GM18951 (cell line): ENCODE measurements around the gene HDAC1.

Experiments used
- POLR2A ChIP-seq: IDR thresholded peaks from 4 replicates; pipeline ENCODE4 v1.6.1; 2011; ENCODE audit warnings: mild to moderate bottlenecking; ENCODE audit not compliant: insufficient read length, insufficient read depth; ENCODE audit errors: extremely low read depth
- in situ Hi-C: fragments of 300-500 bp; cut with MboI; formaldehyde crosslinking; loops from one replicate; pipeline ENCODE4 v1.12.0; 2022; ENCODE audit warnings: low sequenced_read_pairs, mixed read lengths, inconsistent platforms; ENCODE audit not compliant: unreplicated experiment

The HDAC1 gene

GRCh38 chr1:32336963-32337675 lies 45.2 kb downstream of the HDAC1 start:
- TF ChIP-seq POLR2A = peak; percentile 13
- in situ Hi-C loops = no loop called here

- no peak for TF ChIP-seq POLR2A
- in situ Hi-C loops = no loop called here
Measured at GRCh38 chr1:32337855-32338636, 46.2 kb downstream of the HDAC1 start.

DNA sequence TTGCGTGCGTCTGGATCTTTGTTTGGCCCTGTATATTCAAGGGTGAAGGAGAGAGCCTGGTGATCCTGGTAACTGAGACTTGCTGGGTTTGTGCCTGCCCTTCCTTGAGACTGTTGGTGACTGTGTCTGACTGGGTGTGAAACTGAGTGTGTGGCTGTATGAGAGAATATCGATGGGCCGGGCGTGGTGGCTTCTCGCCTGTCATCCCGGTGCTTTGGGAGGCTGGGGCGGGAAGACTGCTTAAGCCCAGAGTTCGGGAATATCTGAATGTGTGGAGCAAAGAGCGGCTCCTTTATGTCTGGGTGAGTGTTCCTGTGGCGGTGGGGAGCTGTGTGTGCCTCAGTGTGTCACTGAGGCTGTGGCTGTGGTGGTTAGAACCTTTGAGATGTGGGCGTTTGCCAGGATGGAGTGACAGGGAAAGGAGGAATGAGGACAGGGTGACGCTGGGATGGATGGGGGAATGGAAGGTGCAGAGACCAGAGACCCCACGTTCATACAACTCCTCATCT lies 46.8 kb downstream of the HDAC1 start:
- in situ Hi-C loops = no loop called here
- TF ChIP-seq POLR2A = no peak

DNA sequence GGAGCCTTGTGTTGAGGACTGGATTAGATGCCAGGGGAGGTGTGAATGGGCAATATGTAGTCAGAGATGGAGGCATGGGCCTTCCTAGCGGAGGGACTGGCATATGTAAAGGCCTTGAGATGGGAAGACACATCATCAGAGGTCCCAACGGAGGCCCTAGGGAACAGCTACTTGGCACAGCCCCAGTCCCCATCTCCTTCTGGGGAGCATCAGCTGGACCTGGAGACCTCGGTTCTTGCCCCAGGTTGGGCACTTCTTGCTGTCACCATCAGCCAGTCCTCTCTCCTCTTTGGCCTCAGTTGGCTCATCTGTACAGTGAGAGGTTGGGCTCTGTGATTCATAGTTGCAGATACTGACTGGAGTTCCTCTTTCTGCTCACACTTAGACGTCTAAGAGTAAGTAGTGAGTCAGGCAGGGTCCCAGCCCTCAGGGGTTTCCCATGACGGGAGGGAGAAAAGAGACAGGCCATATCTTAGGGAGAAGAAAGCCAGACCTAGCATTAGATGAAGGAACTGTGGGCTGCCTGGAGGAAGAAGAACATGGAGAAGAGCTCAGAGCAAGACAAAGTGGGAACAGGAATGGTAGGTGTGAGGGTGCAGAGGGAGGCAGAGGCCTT lies 47.6 kb downstream of the HDAC1 start:
- in situ Hi-C loops = no loop called here
- TF ChIP-seq POLR2A = no peak

DNA sequence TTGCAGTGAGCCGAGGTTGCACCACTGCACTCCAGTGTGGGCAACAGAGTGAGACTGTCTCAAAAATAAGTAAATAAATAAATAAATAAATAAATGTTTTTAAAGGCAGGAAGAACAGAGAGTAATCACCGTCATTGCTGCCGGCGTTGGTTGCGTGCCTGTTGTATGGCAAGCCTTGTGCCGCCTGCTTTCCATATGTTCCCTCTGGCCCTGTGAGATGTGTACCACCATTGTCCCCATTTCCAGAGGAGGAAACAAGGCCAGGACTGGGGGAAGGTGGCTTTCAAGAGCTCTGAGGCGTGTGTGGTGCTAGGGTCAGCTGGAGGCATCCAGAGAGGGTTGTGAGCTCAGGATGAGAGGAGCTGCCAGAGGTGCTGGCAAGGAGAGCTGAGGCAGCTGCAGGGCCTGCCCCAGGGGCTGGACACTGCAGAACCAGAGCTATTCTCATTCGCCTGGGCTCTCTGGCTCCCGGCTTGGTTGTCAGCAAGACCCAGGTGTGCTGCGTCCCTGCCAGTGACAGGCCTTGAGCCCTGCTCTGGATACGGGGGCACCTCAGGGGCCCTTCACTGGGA lies 49.4 kb downstream of the HDAC1 start:
- in situ Hi-C loops = no loop called here
- no peak for TF ChIP-seq POLR2A

GRCh38 chr1:32341971-32342370 lies 50.1 kb downstream of the HDAC1 start:
- in situ Hi-C loops = no loop called here
- TF ChIP-seq POLR2A = no peak

DNA sequence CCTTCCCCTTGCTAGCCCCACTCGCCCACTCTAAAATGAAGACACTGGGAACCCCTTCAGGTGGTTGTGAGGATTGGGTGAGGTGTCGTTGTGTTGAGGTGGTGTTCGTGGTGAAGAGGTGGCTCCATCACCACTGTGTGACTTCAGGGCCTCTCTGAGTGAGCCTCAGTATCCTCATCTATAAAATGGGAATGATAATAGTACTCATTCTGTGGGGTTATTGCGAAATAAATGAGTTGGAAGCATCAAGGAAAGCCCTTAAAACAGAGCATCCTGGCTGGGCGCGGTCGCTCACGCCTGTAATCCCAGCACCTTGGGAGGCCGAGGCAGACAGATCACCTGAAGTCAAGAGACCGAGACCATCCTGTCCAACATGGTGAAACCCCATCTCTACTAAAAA lies 50.8 kb downstream of the HDAC1 start:
- in situ Hi-C loops = no loop called here
- no peak for TF ChIP-seq POLR2A

- in situ Hi-C loops = no loop called here
- TF ChIP-seq POLR2A = no peak
Measured at GRCh38 chr1:32345289-32345827, 53.5 kb downstream of the HDAC1 start.

- TF ChIP-seq POLR2A = no peak
- in situ Hi-C loops = no loop called here
Measured at GRCh38 chr1:32346532-32347157, 54.8 kb downstream of the HDAC1 start.

DNA sequence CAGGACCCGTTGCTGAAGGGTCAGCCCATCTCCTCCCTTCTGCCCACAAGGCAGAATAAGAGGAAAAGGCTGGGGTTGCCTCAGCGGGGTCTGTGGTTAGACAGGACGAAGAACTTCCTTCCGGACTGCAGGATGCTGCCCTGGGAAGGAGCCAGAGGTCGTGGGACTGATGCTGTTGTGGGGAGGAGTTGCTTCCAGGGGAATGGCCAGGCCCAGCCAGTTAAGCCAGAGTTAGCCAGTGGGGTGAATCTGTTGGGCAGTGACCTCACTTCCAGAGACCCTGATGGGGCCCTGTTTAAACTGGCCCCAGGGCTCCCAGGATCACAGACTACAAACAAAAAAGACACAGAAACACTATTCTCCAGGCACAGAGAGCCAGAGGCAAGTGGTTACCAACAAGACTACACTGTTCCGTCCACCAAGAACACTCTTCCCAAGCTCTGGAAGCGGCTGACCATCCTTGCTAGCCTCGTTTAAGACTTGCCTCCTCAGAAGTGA lies 57.4 kb downstream of the HDAC1 start:
- no peak for TF ChIP-seq POLR2A

GRCh38 chr1:32350785-32351398 lies 59.0 kb downstream of the HDAC1 start:
- no peak for TF ChIP-seq POLR2A

More for the DNA sequence above, 57.4 kb downstream of the HDAC1 start:
- in situ Hi-C loops = no loop called here

GRCh38 chr1:32351399-32352238 lies 59.7 kb downstream of the HDAC1 start:
- peak; percentile 85 for TF ChIP-seq POLR2A
- in situ Hi-C loops = no loop called here

More at GRCh38 chr1:32350785-32351398, 59.0 kb downstream of the HDAC1 start:
- in situ Hi-C loops = no loop called here
